Measurements from ENCODE around the gene SCYGR2.

SCYGR2 gene

DNA sequence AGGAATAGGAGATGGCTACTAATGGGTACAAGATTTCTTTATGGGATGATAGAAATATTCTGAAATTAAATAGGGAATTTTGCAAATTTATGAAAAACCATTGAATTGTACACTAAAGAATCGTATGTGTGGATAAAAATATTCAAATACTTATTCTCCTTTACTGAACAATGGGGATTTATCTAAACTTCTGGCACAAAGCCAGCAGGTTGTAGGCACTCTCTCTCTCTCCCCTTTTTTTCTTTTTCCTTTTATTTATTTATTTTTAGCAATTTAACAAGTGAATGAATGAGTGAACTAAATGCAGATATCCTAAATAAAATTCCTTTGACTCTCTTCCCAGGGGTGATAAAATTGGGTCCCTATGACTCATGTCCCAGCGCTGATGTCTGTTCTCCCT is 21.9 kb upstream of the SCYGR2 start:
- H3K4me3 ChIP-seq (ENCODE audit: low read length): no peak overlapping the region
- no peak for DNase-seq (ENCODE audit: low read depth)
- TF ChIP-seq, protein P1, sequence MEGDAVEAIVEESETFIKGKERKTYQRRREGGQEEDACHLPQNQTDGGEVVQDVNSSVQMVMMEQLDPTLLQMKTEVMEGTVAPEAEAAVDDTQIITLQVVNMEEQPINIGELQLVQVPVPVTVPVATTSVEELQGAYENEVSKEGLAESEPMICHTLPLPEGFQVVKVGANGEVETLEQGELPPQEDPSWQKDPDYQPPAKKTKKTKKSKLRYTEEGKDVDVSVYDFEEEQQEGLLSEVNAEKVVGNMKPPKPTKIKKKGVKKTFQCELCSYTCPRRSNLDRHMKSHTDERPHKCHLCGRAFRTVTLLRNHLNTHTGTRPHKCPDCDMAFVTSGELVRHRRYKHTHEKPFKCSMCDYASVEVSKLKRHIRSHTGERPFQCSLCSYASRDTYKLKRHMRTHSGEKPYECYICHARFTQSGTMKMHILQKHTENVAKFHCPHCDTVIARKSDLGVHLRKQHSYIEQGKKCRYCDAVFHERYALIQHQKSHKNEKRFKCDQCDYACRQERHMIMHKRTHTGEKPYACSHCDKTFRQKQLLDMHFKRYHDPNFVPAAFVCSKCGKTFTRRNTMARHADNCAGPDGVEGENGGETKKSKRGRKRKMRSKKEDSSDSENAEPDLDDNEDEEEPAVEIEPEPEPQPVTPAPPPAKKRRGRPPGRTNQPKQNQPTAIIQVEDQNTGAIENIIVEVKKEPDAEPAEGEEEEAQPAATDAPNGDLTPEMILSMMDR (conservative IDR thresholded peaks at IDR 0.05; ENCODE audit: low read length): no peak

- H3K4me3 ChIP-seq (ENCODE audit: low read length): no peak overlapping the region
- TF ChIP-seq, protein P1 (conservative IDR thresholded peaks at IDR 0.05; ENCODE audit: low read length): no peak
- DNase-seq (ENCODE audit: low read depth): no peak
Measured at GRCh38 chr2:227577555-227577954, 21.1 kb upstream of the SCYGR2 start.

GRCh38 chr2:227578642-227579041 is 20.1 kb upstream of the SCYGR2 start:
- no peak overlapping the region for H3K4me3 ChIP-seq (ENCODE audit: low read length)
- TF ChIP-seq, protein P1 (conservative IDR thresholded peaks at IDR 0.05; ENCODE audit: low read length): no peak
- DNase-seq (ENCODE audit: low read depth): no peak

GRCh38 chr2:227579791-227580190 is 18.9 kb upstream of the SCYGR2 start:
- TF ChIP-seq, protein P1 (conservative IDR thresholded peaks at IDR 0.05; ENCODE audit: low read length): no peak
- DNase-seq (ENCODE audit: low read depth): no peak
- no peak overlapping the region for H3K4me3 ChIP-seq (ENCODE audit: low read length)

DNA sequence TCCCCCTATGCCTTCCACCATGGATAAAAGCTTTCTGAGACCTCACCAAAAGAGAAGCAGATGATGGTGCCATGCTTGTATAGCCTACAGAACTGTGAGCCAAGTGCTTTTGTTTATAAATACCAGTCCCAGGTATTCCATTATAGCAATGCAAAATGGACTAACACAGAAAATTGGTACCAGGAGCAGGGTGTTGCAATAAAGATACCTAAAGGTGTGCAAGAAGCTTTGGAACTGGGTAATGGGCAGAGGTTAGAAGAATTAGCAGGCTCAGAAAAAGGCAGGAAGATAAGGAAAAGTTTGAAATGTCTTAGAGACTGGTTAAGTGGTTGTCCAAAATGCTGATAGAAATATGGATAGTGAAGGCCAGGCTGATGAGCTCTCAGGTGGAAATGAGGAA is 16.3 kb upstream of the SCYGR2 start:
- H3K4me3 ChIP-seq (ENCODE audit: low read length): no peak overlapping the region
- no peak for DNase-seq (ENCODE audit: low read depth)
- TF ChIP-seq, protein P1 (conservative IDR thresholded peaks at IDR 0.05; ENCODE audit: low read length): no peak

DNA sequence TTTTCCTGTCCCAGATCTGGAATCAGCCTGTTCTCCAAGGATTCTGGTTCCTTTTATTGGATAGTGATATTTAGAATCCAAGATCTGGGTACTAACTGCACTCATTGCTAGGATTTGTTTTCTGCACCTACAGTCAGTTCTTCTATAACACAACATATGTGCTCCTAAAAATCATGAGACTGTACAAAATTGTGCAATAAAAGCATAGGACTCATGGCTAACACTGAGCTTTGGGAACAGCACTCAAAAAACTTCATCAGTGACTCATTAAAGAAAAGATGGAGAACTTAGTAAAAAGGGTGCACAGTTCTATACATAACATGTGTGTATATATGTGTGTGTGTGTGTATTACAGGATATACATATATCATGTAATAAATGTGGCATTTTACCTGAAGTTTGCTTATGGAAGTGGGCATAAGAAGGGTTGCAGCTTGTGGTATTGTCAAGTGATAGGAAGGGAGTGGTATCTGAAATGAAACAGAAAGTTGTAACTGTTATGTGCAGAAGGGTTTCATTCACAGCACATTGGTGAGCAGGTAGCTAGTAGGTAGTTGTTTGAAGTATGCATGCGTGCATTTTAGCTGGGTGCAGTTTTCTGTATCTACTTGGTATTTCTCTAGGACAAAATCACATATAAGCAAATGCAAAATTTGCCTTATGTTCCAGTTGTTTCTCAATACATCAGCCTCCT is 5.9 kb upstream of the SCYGR2 start:
- H3K4me3 ChIP-seq (ENCODE audit: low read length): no peak overlapping the region
- TF ChIP-seq, protein P1 (conservative IDR thresholded peaks at IDR 0.05; ENCODE audit: low read length): no peak
- DNase-seq (ENCODE audit: low read depth): no peak

GRCh38 chr2:227595797-227596196 is 2.9 kb upstream of the SCYGR2 start:
- no peak overlapping the region for H3K4me3 ChIP-seq (ENCODE audit: low read length)
- no peak for DNase-seq (ENCODE audit: low read depth)
- TF ChIP-seq, protein P1 (conservative IDR thresholded peaks at IDR 0.05; ENCODE audit: low read length): no peak

All from AG10803 (cell line).